ENCODE measurements around the gene STARD13.

DNA sequence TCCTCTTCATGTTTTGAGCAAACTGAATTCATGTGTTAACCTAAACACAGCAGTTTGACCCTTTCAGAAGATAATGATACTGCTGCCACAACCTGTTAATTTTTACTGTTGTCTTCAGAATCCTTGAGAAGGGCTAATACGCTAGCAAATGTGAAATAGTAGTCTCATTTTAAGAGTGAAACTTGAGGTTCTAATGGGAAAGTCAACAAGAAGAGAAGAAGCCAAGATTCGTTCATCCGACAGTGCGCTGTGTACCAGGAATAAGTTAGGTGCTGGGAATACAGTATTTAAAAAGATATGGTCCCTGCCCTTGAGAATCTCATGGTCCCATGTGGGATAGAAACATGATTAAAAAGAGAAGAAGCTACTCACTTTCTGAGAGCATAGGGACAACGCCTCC is 134.9 kb downstream of the STARD13 start:
- TF ChIP-seq, protein P1, sequence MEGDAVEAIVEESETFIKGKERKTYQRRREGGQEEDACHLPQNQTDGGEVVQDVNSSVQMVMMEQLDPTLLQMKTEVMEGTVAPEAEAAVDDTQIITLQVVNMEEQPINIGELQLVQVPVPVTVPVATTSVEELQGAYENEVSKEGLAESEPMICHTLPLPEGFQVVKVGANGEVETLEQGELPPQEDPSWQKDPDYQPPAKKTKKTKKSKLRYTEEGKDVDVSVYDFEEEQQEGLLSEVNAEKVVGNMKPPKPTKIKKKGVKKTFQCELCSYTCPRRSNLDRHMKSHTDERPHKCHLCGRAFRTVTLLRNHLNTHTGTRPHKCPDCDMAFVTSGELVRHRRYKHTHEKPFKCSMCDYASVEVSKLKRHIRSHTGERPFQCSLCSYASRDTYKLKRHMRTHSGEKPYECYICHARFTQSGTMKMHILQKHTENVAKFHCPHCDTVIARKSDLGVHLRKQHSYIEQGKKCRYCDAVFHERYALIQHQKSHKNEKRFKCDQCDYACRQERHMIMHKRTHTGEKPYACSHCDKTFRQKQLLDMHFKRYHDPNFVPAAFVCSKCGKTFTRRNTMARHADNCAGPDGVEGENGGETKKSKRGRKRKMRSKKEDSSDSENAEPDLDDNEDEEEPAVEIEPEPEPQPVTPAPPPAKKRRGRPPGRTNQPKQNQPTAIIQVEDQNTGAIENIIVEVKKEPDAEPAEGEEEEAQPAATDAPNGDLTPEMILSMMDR (IDR thresholded peaks at IDR 0.05), result no peak
- TF ChIP-seq POLR2A (IDR thresholded peaks at IDR 0.05), result no peak
